Measurements from ENCODE around the gene STMN1.
A peak's percentile ranks its signal among the peaks of the same experiment; 100 is the strongest.

STMN1 gene

DNA sequence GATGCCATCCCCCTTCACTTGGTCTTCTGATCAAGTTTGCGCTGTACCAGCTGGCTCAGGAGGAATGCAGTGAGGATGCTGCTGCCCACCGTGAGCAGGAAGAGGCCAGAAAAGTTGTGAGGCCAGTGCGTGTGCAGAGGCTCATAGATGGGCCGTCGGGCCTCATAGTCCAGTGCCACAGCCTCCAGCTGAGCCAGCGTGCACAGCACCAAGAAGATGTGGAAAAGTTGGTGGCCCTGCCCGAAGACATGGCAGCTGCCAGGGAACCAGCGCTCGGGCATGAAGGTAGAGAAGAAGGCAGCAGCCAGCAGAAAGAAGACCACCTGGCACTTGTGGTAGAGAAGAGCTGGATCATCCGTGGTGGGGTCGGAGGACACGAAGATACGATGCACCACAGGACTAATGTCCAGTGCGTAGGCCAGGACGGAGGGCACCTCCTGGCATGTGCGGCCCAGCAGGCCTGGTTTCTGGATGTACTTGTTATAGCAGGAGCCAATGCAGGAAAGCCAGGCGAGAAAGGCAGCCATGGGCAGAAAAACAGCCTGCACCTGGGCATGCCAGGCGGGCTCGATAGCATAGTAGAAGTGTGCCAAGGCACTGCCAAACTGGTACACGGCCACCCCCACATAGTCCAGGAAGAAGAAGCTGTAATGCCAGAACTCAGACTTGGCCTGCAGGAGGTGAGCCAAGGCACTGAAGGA is 43.3 kb downstream of the STMN1 start:
- DNase-seq = no peak
- TF ChIP-seq POLR2A (IDR thresholded peaks at IDR 0.05; ENCODE audit: low read length) (no peak), GATA1 (IDR thresholded peaks at IDR 0.05; ENCODE audit: low read depth, low read length) (no peak)

DNA sequence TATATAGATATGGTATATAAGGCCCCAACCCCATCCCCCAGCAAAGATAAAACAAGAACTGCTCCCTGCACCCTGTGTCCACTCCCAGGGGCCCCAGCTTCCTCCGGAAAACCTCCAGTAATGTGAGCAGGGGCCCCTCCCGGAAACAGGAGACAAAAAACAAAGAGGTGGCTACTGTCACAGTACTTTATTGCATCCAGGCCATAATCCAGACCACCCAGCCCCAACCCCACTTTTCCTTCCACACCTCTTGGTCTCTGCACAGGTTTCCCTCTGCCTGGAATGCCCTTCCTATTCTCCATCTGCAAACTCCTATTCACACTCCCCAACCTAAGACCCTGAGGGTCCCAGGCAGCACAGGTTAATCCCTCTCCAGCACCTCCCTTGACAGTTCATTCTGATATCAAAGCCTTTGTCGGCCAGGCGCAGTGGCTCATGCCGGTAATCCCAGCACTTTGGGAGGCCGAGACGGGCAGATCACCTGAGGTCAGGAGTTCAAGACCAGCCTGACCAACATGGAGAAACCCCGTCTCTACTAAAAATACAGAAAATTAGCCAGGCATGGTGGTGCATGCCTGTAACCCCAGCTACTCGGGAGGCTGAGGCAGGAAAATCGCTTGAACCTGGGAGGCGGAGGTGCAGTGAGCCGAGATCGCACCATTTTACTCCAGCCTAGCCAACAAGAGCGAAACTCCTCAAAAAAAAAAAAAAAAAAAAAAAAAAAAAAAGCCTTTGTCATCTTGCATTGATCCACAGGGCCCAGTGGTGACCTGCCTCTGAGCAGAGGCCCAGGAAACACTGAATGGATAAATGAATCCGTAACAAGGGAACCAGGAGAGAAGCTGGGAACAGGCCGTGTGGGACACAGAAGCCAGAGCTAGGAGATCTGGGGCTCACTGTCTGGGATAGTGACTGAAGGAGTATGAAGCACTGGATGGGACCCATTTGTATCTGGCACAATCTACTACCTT is 44.6 kb downstream of the STMN1 start:
- no peak for TF ChIP-seq GATA1 (IDR thresholded peaks at IDR 0.05; ENCODE audit: low read depth, low read length)
- TF ChIP-seq POLR2A (IDR thresholded peaks at IDR 0.05; ENCODE audit: low read length) = no peak
- DNase-seq = peak in 1 of 2 experiments; percentile 44

DNA sequence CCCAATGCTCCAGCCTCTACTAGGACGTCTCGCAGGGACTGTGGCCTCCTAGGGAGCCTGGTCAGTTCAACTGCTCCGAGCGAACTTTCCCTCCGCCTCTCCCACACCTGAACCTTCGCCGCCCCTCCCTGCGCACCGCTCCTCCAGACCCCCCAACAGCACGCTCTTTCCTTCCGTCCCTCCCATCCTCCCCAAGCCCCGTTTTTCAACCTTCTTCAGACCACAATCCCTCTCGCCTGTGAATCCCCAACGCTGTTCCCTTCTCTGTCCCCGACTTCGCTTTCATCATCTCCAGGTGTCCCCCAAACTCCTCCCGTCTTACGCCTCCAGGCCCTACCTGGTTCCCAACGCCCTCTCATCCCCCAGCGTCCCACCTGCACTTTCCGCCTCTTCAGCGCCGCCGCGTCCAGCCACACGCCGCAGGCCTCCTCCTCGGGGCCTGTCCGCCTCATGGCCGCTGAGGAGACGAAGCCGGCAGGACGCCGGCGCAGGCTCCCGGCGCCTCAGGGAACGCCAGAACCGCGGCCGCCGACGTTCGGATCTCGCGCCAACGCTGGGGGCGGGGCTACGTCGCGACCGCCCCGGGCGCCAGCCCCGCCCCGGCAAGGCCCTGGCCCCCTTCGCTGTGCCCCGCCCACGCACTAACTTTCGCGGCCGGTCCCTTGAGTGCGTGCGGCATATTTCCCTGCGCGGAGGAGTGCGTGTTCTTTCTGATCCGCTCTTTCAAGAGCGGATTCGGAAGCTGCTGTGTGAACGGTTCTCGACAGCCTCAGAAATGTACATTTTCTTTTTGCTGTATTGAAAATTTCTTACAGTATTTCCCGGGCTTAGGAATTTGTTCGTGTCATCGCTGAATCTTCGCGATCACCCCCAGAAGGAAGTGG is 47.1 kb downstream of the STMN1 start, which contains the start of gene AUNIP:
Gene AUNIP, minus strand, starts transcription at position 552 of the 884 bp plus-strand sequence. Its CDS starts 100 bp downstream, at position 452.
- TF ChIP-seq GATA1 (IDR thresholded peaks at IDR 0.05; ENCODE audit: low read depth, low read length) (no peak), POLR2A (IDR thresholded peaks at IDR 0.05; ENCODE audit: low read length) (peak; percentile 89)

DNA sequence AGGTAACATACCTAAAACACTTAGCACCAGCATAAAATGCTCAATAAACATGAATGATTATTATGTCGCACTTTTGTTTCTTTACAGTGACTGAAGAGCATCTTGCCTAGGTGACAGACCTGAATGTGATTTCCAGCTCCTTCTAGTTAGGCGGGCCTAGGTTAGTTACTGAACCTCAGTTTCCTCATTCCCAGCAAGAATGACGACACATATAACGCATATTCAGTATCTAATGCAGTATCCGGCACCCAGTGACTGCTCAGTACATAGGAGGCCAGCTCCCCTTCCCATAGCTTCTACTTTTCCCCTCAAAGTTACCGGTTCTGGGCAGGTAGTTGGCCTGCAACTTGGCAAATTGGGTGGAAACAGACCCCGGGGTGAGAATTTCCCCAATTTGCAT is 47.7 kb downstream of the STMN1 start:
- DNase-seq = peak in 1 of 2 experiments; percentile 59
- TF ChIP-seq POLR2A (IDR thresholded peaks at IDR 0.05; ENCODE audit: low read length) (no peak), GATA1 (IDR thresholded peaks at IDR 0.05; ENCODE audit: low read depth, low read length) (no peak)

More for the DNA sequence above, 47.1 kb downstream of the STMN1 start, which contains the start of gene AUNIP:
- DNase-seq = peak; percentile 94 to 96

DNA sequence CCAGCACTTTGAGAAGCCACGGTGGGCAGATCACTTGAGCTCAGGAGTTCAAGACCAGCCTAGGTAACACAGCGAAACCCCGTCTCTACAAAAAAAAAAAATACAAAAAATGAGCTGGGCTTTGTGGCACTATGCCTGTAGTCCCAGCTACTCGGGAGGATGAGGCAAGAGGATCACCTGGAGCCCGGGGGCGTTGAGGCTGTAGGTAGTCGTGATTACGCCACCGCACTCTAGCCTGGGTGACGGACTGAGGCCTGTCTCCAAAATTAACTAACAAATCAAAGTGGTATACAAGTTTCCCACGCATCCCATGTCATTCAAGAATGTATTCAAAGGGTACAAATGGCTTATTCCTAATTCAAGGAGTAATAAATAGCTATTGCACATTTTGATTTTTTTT is 49.4 kb downstream of the STMN1 start:
- no peak for TF ChIP-seq GATA1 (IDR thresholded peaks at IDR 0.05; ENCODE audit: low read depth, low read length)
- no peak for TF ChIP-seq POLR2A (IDR thresholded peaks at IDR 0.05; ENCODE audit: low read length)
- no peak for DNase-seq

DNA sequence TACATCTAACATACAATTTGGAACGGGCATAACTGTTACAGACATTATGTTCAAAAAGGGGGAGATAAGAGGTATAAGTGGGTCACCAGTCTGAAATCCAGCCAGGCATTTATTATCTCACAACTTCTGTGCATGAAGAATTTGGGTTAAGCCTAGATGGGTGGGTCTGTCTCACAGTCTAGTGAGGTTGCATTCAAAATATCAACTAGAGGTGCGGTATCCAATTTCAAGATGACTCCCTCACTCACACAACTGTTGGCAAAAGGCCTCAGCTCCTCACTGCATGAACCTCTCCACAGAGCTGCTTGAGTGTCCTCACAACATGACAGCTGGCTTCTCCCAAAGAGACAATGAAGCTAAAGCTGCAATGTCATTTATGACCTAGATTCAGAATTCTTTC is 51.7 kb downstream of the STMN1 start:
- no peak for TF ChIP-seq POLR2A (IDR thresholded peaks at IDR 0.05; ENCODE audit: low read length)
- TF ChIP-seq GATA1 (IDR thresholded peaks at IDR 0.05; ENCODE audit: low read depth, low read length) = no peak

More for the DNA sequence above, 51.7 kb downstream of the STMN1 start:
- peak; percentile 71 to 91 for DNase-seq
